IPS-11a (cell line): ENCODE measurements around the gene PIK3C2G.
"Not testable (repeated sequence)": the region's sequence is repeated elsewhere in the genome, so short reads cannot be mapped to it uniquely, and the experiment has no call there.

Experiments
- H3K4me3 ChIP-seq: one replicate; pipeline ENCODE4 v1.5.1; 2013; ENCODE audit warnings: low read depth, low read length, control low read depth

PIK3C2G gene

GRCh38 chr12:18261273-18261672 lies at the start of gene PIK3C2G:
PIK3C2G (plus strand) TSS chr12:18261518; CDS start chr12:18282082, 20,564 bp downstream.
- no peak within 1 kb of the TSS for H3K4me3 ChIP-seq

GRCh38 chr12:18217966-18218365 lies 43.4 kb upstream of the PIK3C2G start:
- H3K4me3 ChIP-seq, result no peak overlapping the region

- H3K4me3 ChIP-seq, result no peak overlapping the region
Observed at GRCh38 chr12:18221726-18222125, 39.6 kb upstream of the PIK3C2G start.

- no peak overlapping the region for H3K4me3 ChIP-seq
Observed at GRCh38 chr12:18222699-18223098, 38.6 kb upstream of the PIK3C2G start.

GRCh38 chr12:18224745-18225144 lies 36.6 kb upstream of the PIK3C2G start:
- no peak overlapping the region for H3K4me3 ChIP-seq

GRCh38 chr12:18239526-18239925 lies 21.8 kb upstream of the PIK3C2G start:
- H3K4me3 ChIP-seq, result no peak overlapping the region

- no peak overlapping the region for H3K4me3 ChIP-seq
Observed at GRCh38 chr12:18242380-18243089, 18.8 kb upstream of the PIK3C2G start.

GRCh38 chr12:18243238-18243637 lies 18.1 kb upstream of the PIK3C2G start:
- H3K4me3 ChIP-seq, result no peak overlapping the region

GRCh38 chr12:18246066-18246465 lies 15.3 kb upstream of the PIK3C2G start:
- H3K4me3 ChIP-seq, result no peak overlapping the region

GRCh38 chr12:18250313-18250916 lies 10.9 kb upstream of the PIK3C2G start:
- H3K4me3 ChIP-seq, result no peak overlapping the region

GRCh38 chr12:18254081-18254480 lies 7.2 kb upstream of the PIK3C2G start:
- no peak overlapping the region for H3K4me3 ChIP-seq

- H3K4me3 ChIP-seq, result not testable (repeated sequence)
Observed at GRCh38 chr12:18255004-18255403, 6.3 kb upstream of the PIK3C2G start.

- no peak overlapping the region for H3K4me3 ChIP-seq
Observed at GRCh38 chr12:18257251-18257650, 4.1 kb upstream of the PIK3C2G start.

- no peak overlapping the region for H3K4me3 ChIP-seq
Observed at GRCh38 chr12:18258929-18259328, 2.4 kb upstream of the PIK3C2G start.

- no peak overlapping the region for H3K4me3 ChIP-seq
Observed at GRCh38 chr12:18259906-18260682, 1.2 kb upstream of the PIK3C2G start.

- no peak overlapping the region for H3K4me3 ChIP-seq
Observed at GRCh38 chr12:18261906-18262305, 588 bp downstream of the PIK3C2G start.

GRCh38 chr12:18262514-18262913 lies 1.2 kb downstream of the PIK3C2G start:
- H3K4me3 ChIP-seq, result no peak overlapping the region

GRCh38 chr12:18264581-18265075 lies 3.3 kb downstream of the PIK3C2G start:
- H3K4me3 ChIP-seq, result no peak overlapping the region

- H3K4me3 ChIP-seq, result no peak overlapping the region
Observed at GRCh38 chr12:18267427-18268099, 6.2 kb downstream of the PIK3C2G start.

- H3K4me3 ChIP-seq, result no peak overlapping the region
Observed at GRCh38 chr12:18270958-18271460, 9.7 kb downstream of the PIK3C2G start.

- no peak overlapping the region for H3K4me3 ChIP-seq
Observed at GRCh38 chr12:18275981-18276380, 14.7 kb downstream of the PIK3C2G start.
